AG08396 (cell line): ENCODE data around the gene KCNQ1.

Source experiments
- DNase-seq: peaks from one replicate; pipeline ENCODE4 v3.0.0; 2012; ENCODE audit warnings: low spot score, mixed read lengths

The KCNQ1 gene

GRCh38 chr11:2747248-2748027 is 302.6 kb downstream of the KCNQ1 start:
- DNase-seq = no peak

GRCh38 chr11:2748061-2748813 is 303.4 kb downstream of the KCNQ1 start:
- no peak for DNase-seq

GRCh38 chr11:2748814-2749554 is 304.2 kb downstream of the KCNQ1 start:
- no peak for DNase-seq

GRCh38 chr11:2750101-2750681 is 305.4 kb downstream of the KCNQ1 start:
- DNase-seq = no peak

GRCh38 chr11:2750682-2751522 is 306.1 kb downstream of the KCNQ1 start:
- no peak for DNase-seq

- no peak for DNase-seq
Measured at GRCh38 chr11:2751523-2752203, 306.9 kb downstream of the KCNQ1 start.

GRCh38 chr11:2752204-2752770 is 307.5 kb downstream of the KCNQ1 start:
- DNase-seq = no peak

- no peak for DNase-seq
Measured at GRCh38 chr11:2752923-2753322, 308.1 kb downstream of the KCNQ1 start.

GRCh38 chr11:2754008-2754407 is 309.2 kb downstream of the KCNQ1 start:
- DNase-seq = no peak

GRCh38 chr11:2755071-2755470 is 310.3 kb downstream of the KCNQ1 start:
- DNase-seq = no peak

- no peak for DNase-seq
Measured at GRCh38 chr11:2758751-2759150, 313.9 kb downstream of the KCNQ1 start.

GRCh38 chr11:2759228-2760195 is 314.7 kb downstream of the KCNQ1 start:
- DNase-seq = no peak

- no peak for DNase-seq
Measured at GRCh38 chr11:2760196-2760871, 315.5 kb downstream of the KCNQ1 start.

- no peak for DNase-seq
Measured at GRCh38 chr11:2761131-2762030, 316.6 kb downstream of the KCNQ1 start.

GRCh38 chr11:2762031-2762380 is 317.2 kb downstream of the KCNQ1 start:
- no peak for DNase-seq

GRCh38 chr11:2762451-2762850 is 317.6 kb downstream of the KCNQ1 start:
- no peak for DNase-seq

- no peak for DNase-seq
Measured at GRCh38 chr11:2763984-2764383, 319.2 kb downstream of the KCNQ1 start.

- no peak for DNase-seq
Measured at GRCh38 chr11:2765491-2765890, 320.7 kb downstream of the KCNQ1 start.
